Effector memory CD8-positive, alpha-beta T cell (primary cell): Measurements from ENCODE around the gene HAUS7.

Experiments used
- ATAC-seq: fragments of 150-1000 bp; cut with Tn5 transposase; replicated peaks from 2 replicates; pipeline ENCODE4 v1.10.0; 2021; ENCODE audit warnings: mild to moderate bottlenecking, moderate library complexity
- DNase-seq, 3 experiments: peaks; one replicate each; pipeline ENCODE4 v3.0.0; 2021
- H3K27ac Mint-ChIP-seq, 2 donors: one replicate each; pipeline ENCODE4 v1.8.0; 2022; ENCODE audit warnings: mild to moderate bottlenecking in 2 of 2, mixed read lengths in 2 of 2, moderate library complexity in 2 of 2
- H3K27me3 Mint-ChIP-seq, 2 donors: one replicate each; pipeline ENCODE4 v1.8.0; 2022; ENCODE audit warnings: mixed read lengths in 2 of 2
- H3K36me3 Mint-ChIP-seq: one replicate; pipeline ENCODE4 v1.8.0; 2022; ENCODE audit warnings: mild to moderate bottlenecking, moderate library complexity, mixed read lengths; ENCODE audit not compliant: insufficient read depth
- H3K4me1 Mint-ChIP-seq, 2 donors: one replicate each; pipeline ENCODE4 v1.8.0; 2022; ENCODE audit warnings: low read depth in 2 of 2, mixed read lengths in 2 of 2
- H3K4me3 Mint-ChIP-seq, 2 donors: one replicate each; pipeline ENCODE4 v1.8.0; 2022; ENCODE audit warnings: mild to moderate bottlenecking in 2 of 2, mixed read lengths in 2 of 2, moderate library complexity in 2 of 2
- H3K9me3 Mint-ChIP-seq, 2 donors: one replicate each; pipeline ENCODE4 v1.8.0; 2022; ENCODE audit warnings: mixed read lengths in 2 of 2

HAUS7 gene

DNA sequence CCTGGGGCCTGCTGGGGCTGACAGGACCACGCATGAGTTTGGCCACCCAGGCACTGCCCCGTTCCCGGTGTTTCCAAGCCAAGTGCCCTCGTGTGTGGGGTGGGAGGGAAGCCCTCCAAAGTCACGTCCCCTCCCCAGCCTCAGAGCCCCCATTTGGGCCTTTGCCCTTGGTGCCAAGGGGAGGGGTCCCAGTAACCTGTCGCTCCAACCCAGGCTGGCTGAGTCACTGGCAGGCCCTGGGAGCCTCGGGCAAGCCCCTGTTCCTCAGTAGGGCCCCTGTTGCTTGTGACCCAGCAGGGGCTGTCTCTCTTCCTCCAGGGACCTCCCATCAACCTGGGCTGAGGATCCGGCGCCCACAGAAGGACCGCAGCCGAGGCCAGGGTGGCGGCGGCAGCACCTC is 10.7 kb upstream of the HAUS7 start:
- no peak for ATAC-seq
- no peak overlapping the region for H3K27ac Mint-ChIP-seq
- no peak overlapping the region for H3K4me3 Mint-ChIP-seq
- H3K4me1 Mint-ChIP-seq, result no peaks in the 10 kb centered on the region
- no peak for DNase-seq
- H3K36me3 Mint-ChIP-seq, result no peaks in the 10 kb centered on the region
- no peaks in the 10 kb centered on the region for H3K27me3 Mint-ChIP-seq
- no peaks in the 10 kb centered on the region for H3K9me3 Mint-ChIP-seq

DNA sequence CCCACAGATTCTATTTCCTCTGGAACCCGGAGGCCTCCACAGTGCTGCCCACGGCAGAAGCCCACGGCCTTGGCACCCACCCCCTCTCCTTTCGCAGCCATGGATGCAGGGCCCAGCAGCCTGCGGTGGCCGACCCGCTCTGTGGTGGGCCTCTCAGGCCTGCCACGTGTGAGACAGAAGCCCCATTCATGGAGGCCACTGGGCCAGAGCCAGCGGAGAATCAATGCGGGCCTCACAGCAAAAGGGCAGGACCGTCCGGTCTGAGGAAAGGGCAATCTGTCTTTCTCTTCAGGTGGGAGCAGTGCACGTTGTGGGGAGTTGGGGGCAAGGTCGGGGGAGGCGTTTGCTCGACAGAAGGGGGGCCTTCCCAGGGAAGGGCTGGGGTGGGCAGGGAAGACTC is 8.4 kb upstream of the HAUS7 start:
- no peak overlapping the region for H3K4me3 Mint-ChIP-seq
- H3K36me3 Mint-ChIP-seq, result no peaks in the 10 kb centered on the region
- no peaks in the 10 kb centered on the region for H3K27me3 Mint-ChIP-seq
- DNase-seq (no peak), ATAC-seq (no peak)
- H3K27ac Mint-ChIP-seq, result no peak overlapping the region
- H3K9me3 Mint-ChIP-seq, result no peaks in the 10 kb centered on the region
- H3K4me1 Mint-ChIP-seq, result peaks cover 3% of the 10 kb centered on the region in 2 donors

DNA sequence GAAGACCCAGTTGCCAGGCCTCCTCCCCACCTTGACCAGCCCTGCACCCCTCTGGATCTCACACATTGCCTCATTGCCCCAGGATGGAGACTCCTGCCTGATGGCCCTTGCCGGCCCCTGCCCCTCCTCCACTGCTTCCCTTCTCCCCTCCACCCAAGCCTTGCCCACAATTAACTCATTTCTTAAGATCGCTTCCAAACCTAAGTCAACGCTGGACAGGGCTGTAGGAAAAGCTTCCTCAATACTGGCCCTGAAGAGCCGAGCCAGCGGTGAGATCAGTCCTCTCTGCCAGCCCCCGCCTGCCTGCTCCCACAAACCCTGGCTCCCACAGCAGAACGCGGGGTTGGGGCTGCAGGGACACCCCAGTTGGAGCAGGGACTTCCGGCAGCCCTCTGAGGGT is 7.5 kb upstream of the HAUS7 start:
- no peak overlapping the region for H3K4me3 Mint-ChIP-seq
- H3K9me3 Mint-ChIP-seq, result no peaks in the 10 kb centered on the region

DNA sequence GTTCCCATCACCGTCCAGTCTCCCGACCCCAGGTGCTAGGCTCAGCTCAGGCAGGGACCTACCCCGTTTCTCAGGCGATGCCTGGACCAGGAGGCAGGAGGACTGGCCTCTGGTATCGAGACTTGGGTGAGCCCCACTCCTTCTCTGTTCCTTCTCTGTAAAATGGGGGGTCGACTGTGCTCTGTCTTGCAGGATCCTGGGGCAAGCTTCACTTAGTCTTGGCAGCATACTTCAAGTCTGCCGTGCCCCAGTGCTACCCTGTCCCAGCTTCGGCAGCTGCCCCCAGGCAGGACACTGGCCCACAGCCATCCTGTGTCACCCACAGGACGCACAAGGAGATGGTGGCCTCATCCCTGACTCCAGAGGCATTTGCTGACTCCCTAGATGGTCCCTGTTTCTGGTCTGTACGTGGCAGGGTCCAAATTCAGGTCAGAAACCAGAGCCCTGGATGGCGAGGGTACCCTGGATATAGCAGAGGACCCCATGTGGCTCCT is 7.0 kb upstream of the HAUS7 start:
- DNase-seq (no peak), ATAC-seq (no peak)
- H3K27ac Mint-ChIP-seq, result no peak overlapping the region
- no peak overlapping the region for H3K4me3 Mint-ChIP-seq
- no peaks in the 10 kb centered on the region for H3K36me3 Mint-ChIP-seq
- H3K4me1 Mint-ChIP-seq, result peaks cover 3% of the 10 kb centered on the region in 2 donors
- H3K9me3 Mint-ChIP-seq, result no peaks in the 10 kb centered on the region
- H3K27me3 Mint-ChIP-seq, result no peaks in the 10 kb centered on the region

More for the DNA sequence above, 7.5 kb upstream of the HAUS7 start:
- Mint-ChIP-seq H3K27ac (no peak overlapping the region), H3K4me1 (peaks cover 3% of the 10 kb centered on the region in 2 donors), H3K36me3 (no peaks in the 10 kb centered on the region), H3K27me3 (no peaks in the 10 kb centered on the region)
- no peak for DNase-seq
- ATAC-seq, result no peak

GRCh38 chrX:153476666-153477363 is 6.4 kb upstream of the HAUS7 start:
- Mint-ChIP-seq H3K27ac (no peak overlapping the region), H3K4me1 (peaks cover 3% of the 10 kb centered on the region in 2 donors), H3K9me3 (no peaks in the 10 kb centered on the region), H3K4me3 (no peak overlapping the region), H3K27me3 (no peaks in the 10 kb centered on the region), H3K36me3 (no peaks in the 10 kb centered on the region)
- DNase-seq (no peak), ATAC-seq (no peak)

GRCh38 chrX:153475751-153476281 is 5.4 kb upstream of the HAUS7 start:
- Mint-ChIP-seq H3K36me3 (no peaks in the 10 kb centered on the region), H3K9me3 (no peaks in the 10 kb centered on the region), H3K4me1 (peaks cover 3% of the 10 kb centered on the region in 2 donors), H3K27ac (no peak overlapping the region), H3K4me3 (peak overlapping the region in 1 of 2 donors; percentile 22), H3K27me3 (no peaks in the 10 kb centered on the region)
- ATAC-seq (no peak), DNase-seq (no peak)

GRCh38 chrX:153475271-153475670 is 4.9 kb upstream of the HAUS7 start:
- Mint-ChIP-seq H3K4me1 (peaks cover 3% of the 10 kb centered on the region in 2 donors), H3K9me3 (no peaks in the 10 kb centered on the region), H3K27me3 (no peaks in the 10 kb centered on the region), H3K4me3 (peak overlapping the region in 1 of 2 donors; percentile 35), H3K36me3 (no peaks in the 10 kb centered on the region), H3K27ac (no peak overlapping the region)
- DNase-seq (no peak), ATAC-seq (no peak)

DNA sequence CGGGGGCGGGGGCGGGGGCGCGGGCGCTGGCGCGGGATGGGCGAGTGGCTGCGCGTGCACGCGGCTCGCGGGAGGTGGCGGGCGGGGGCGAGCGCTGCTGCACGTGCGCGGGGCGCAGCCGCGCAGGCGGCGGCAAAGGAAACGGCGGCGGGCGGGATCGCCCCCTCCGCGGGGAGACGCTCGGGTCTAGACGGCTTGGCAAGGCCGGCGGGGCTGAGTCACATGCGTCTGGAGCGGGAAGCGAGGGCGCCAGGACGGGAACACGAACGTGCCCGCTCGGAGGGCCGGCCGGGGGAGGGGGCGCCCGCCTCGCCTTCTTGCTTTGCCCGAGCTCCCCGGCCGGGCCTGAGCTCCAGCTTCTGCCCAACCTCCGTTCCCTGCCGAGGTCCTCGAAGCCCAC is 4.3 kb upstream of the HAUS7 start:
- no peak for ATAC-seq
- Mint-ChIP-seq H3K27ac (no peak overlapping the region), H3K27me3 (no peaks in the 10 kb centered on the region), H3K4me1 (peaks cover 3% of the 10 kb centered on the region in 2 donors), H3K36me3 (no peaks in the 10 kb centered on the region), H3K4me3 (peak overlapping the region; percentile 60 to 62), H3K9me3 (no peaks in the 10 kb centered on the region)
- DNase-seq, result peak; percentile 14 to 22 (median 20)

DNA sequence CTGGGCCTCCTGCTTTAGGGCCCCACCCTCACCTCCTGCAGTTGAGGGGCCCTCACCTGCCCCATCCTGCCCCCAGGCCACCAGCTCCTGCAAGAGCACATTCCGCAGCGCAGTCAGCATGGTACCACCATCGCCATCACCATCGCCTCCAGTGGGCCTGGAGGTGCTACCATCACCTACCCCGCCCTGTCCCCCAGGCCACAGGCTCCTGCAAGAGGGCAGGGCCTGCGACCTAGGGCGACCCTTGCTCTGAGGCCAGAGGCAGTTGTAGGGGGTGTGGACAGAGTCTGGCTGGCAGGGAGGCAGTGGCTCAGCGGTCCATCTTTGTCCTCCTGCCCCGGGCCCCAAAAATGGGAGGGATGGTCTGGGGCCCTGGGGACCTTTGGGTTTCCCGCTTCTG is 3.9 kb upstream of the HAUS7 start:
- Mint-ChIP-seq H3K4me3 (peak overlapping the region; percentile 60 to 62), H3K27ac (peak overlapping the region in 1 of 2 donors; percentile 31)
- no peak for DNase-seq

GRCh38 chrX:153473126-153473525 is 2.8 kb upstream of the HAUS7 start:
- peak overlapping the region in 1 of 2 donors; percentile 67 for H3K4me3 Mint-ChIP-seq
- no peak overlapping the region for H3K27ac Mint-ChIP-seq
- DNase-seq (no peak), ATAC-seq (no peak)
- peaks cover 3 to 5% of the 10 kb centered on the region in 2 donors for H3K4me1 Mint-ChIP-seq
- no peaks in the 10 kb centered on the region for H3K36me3 Mint-ChIP-seq
- H3K27me3 Mint-ChIP-seq, result no peaks in the 10 kb centered on the region
- H3K9me3 Mint-ChIP-seq, result no peaks in the 10 kb centered on the region

More for the DNA sequence above, 3.9 kb upstream of the HAUS7 start:
- H3K9me3 Mint-ChIP-seq, result no peaks in the 10 kb centered on the region
- H3K27me3 Mint-ChIP-seq, result no peaks in the 10 kb centered on the region
- H3K36me3 Mint-ChIP-seq, result no peaks in the 10 kb centered on the region
- no peak for ATAC-seq
- peaks cover 3% of the 10 kb centered on the region in 2 donors for H3K4me1 Mint-ChIP-seq

GRCh38 chrX:153471663-153472280 is 1.4 kb upstream of the HAUS7 start:
- Mint-ChIP-seq H3K4me3 (peak overlapping the region in 1 of 2 donors; percentile 27), H3K27me3 (no peaks in the 10 kb centered on the region)
- no peak for ATAC-seq

GRCh38 chrX:153469811-153470410 is 465 bp downstream of the HAUS7 start:
- Mint-ChIP-seq H3K9me3 (no peaks in the 10 kb centered on the region), H3K36me3 (peaks cover 3% of the 10 kb centered on the region), H3K4me1 (peaks cover 9 to 10% of the 10 kb centered on the region in 2 donors), H3K27ac (peak overlapping the region in 1 of 2 donors; percentile 32), H3K27me3 (no peaks in the 10 kb centered on the region), H3K4me3 (peak overlapping the region; percentile 75)
- ATAC-seq (peak; percentile 39), DNase-seq (peak in 2 of 3 experiments; percentile 5 to 26)

More at GRCh38 chrX:153471663-153472280, 1.4 kb upstream of the HAUS7 start:
- peaks cover 3% of the 10 kb centered on the region for H3K36me3 Mint-ChIP-seq
- peaks cover 9 to 10% of the 10 kb centered on the region in 2 donors for H3K4me1 Mint-ChIP-seq
- DNase-seq, result no peak
- H3K9me3 Mint-ChIP-seq, result no peaks in the 10 kb centered on the region
- H3K27ac Mint-ChIP-seq, result no peak overlapping the region

GRCh38 chrX:153468008-153468580 is 2.3 kb downstream of the HAUS7 start:
- no peak overlapping the region for H3K27ac Mint-ChIP-seq
- peaks cover 7% of the 10 kb centered on the region in 2 donors for H3K4me1 Mint-ChIP-seq
- ATAC-seq (no peak), DNase-seq (no peak)
- no peak overlapping the region for H3K4me3 Mint-ChIP-seq
- H3K9me3 Mint-ChIP-seq, result no peaks in the 10 kb centered on the region
- H3K27me3 Mint-ChIP-seq, result no peaks in the 10 kb centered on the region
- peaks cover 3% of the 10 kb centered on the region for H3K36me3 Mint-ChIP-seq
